HFF-Myc (cell line): Measurements from ENCODE around the gene CCDC97.

Experiments used
- DNase-seq: peaks from one replicate; pipeline ENCODE4 v3.0.0-alpha.2; 2011; ENCODE audit warnings: low read depth; ENCODE audit errors: extremely low read depth
- H3K4me3 ChIP-seq: replicated peaks from 2 replicates; pipeline ENCODE4 v1.5.1; 2011; ENCODE audit warnings: low read depth, mild to moderate bottlenecking, control low read depth, low read length
- TF ChIP-seq, protein P1 (sequence below): IDR thresholded peaks from 2 replicates; pipeline ENCODE4 v1.5.1; 2012; ENCODE audit warnings: mild to moderate bottlenecking, low read depth, low read length, control low read depth; ENCODE audit errors: missing control alignments

The CCDC97 gene

DNA sequence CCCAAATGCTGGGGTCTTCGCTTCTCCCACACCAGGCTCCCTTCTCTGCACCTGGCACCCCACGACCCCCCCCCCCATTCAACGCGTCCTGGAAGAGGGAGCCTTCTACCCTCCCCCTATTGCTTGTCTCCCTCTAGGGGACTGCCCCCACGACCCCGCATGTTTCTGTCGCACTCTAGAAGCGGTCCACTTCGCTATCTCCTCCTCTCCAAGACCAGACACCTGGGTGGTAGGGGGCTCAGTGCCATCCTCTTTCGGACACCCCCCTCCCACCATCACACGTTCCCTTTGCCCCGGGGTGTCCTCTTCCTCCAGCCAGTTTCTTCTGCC lies 42.3 kb downstream of the CCDC97 start:
- H3K4me3 ChIP-seq: peak overlapping the region; percentile 89
- TF ChIP-seq, protein P1, sequence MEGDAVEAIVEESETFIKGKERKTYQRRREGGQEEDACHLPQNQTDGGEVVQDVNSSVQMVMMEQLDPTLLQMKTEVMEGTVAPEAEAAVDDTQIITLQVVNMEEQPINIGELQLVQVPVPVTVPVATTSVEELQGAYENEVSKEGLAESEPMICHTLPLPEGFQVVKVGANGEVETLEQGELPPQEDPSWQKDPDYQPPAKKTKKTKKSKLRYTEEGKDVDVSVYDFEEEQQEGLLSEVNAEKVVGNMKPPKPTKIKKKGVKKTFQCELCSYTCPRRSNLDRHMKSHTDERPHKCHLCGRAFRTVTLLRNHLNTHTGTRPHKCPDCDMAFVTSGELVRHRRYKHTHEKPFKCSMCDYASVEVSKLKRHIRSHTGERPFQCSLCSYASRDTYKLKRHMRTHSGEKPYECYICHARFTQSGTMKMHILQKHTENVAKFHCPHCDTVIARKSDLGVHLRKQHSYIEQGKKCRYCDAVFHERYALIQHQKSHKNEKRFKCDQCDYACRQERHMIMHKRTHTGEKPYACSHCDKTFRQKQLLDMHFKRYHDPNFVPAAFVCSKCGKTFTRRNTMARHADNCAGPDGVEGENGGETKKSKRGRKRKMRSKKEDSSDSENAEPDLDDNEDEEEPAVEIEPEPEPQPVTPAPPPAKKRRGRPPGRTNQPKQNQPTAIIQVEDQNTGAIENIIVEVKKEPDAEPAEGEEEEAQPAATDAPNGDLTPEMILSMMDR: no peak
- DNase-seq: no peak

DNA sequence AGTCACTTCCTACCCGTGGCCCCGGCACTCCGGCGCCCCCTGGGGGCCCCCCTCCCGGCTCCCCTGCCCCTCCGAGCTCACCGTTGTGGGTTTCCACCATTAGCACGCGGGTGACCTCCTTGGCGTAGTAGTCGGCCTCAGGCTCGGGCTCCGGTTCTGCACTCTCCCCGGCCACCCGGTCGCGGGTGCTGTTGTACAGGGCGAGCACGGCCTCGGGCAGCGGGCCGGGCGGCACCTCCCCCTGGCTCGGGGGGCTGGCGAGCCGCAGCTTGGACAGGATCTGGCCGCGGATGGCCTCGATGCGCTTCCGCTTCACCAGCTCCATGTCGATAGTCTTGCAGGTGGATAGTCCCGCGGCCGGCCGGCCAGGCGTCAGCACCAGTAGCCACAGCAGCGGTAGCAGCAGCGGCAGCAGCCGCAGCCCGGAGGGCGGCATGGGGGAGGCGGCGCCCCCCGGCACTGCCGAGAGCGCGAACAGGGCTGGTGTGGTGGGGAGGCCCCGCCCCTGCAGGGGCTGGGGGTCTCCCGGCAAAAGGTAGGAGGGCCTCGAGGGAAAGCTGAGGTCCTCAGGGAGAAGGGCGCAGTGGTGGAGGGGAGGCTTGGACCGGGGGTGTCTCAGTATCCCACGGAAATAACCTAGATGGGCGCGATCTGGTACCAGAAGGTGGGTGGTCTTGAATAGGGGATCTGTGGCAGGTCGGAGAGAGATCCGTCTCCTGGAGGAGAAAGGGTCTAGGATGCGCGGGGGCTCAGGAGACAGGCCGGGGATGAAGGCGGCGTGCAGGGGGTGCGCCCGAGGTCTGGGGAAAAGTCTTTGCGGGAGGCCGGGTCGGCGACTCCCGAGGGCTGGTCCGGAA lies 42.9 kb downstream of the CCDC97 start:
- TF ChIP-seq, protein P1: peak; percentile 73
- peak overlapping the region; percentile 89 for H3K4me3 ChIP-seq
- no peak for DNase-seq

DNA sequence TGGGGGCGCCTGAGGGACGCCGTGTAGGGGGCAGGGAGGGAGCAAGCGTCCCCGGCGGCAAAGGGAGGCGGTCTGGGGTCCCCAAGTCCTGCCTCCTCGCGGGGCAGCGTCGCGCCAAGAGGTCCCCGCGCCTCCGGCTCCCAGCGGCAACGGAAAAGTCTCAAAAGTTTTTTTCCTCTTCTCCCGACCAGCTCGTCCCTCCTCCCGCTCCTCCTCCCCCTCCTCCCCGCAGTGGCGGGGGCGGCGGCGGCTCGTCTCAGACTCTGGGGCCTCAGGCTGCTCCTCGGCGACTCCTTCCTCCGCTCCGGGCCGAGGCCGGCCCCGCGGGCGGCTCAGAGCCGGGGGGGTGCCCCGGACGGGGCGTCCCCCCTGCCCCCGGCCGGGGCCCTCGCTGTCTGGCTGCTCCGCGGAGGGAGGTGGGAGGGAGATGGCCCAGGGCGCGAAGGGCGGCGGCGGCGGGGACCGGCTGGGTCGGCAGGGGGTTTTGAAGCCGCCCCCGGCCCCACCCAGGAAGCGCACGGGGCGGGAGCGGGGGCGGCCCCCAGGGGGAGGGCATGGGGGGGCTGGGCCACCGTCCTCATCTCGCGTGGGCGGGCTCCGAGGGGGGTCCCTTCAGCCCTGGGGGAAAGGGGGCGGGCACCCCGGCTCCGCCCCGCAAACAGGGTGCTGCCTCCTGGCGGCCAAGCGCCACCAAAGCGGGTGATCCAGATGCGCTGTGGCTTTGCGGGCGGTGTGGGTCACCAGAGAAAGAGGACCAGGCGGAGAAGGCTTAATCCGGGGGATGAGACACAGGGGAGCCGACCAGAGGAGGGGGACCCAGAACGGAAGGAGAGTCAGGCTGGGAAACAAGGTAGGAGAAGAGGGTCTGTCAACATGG lies 43.7 kb downstream of the CCDC97 start, which contains the start of gene TGFB1:
TSS of gene TGFB1 (minus strand) at position 457 of the 877 bp plus-strand sequence. CDS start 878 bp downstream, outside the sequence.
- peak within 1 kb of the TSS; percentile 89 for H3K4me3 ChIP-seq
- DNase-seq: no peak
- TF ChIP-seq, protein P1: peak; percentile 84

DNA sequence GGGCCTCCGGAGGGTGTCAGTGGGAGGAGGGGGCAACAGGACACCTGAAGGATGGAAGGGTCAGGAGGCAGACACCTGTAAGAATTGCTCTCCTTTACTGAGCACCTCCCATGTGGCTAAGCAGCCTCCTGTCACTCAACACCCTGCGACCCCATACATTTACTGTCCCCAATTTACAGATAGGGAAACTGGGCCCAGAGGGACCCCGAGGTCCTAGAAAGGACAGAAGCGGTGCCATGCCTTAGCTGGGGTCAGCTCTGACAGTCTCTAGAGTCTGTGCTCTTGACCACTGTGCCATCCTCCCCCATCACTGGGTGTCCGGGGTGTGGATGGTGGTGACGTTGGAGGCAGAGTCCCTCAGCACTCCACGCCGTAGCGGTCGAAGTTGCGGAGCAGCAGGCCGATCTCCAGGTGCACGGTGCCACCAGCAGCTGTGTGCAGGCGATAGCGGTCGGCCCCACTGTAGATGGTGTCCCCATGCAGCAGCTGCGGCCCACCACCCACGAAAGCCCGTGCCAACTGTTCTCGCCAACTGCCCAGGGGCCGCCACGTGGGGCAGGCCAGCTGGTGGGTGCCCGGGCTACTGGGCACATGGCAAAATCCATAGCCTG lies 44.5 kb downstream of the CCDC97 start:
- TF ChIP-seq, protein P1: no peak
- peak overlapping the region; percentile 89 for H3K4me3 ChIP-seq
- DNase-seq: no peak

DNA sequence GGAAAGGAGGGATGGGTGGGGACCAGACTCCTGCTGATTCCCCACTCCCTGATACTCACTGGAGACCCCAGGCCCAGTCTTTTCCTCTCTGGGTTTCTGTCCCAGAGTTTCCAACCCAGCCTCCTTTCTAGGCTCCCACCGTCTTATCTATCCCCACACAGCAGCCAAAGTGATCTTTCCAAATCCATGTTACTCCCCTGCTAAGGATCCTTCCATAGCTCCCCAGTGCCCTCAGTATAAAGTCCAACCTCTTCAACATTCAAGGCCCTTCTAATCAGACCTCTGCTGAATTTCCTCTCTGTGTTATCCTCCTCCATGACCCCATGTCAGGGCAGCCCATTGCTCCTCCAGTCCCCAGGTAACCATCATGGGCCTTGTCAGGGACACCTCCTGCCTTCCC lies 45.1 kb downstream of the CCDC97 start:
- TF ChIP-seq, protein P1: no peak
- no peak overlapping the region for H3K4me3 ChIP-seq
- DNase-seq: no peak

DNA sequence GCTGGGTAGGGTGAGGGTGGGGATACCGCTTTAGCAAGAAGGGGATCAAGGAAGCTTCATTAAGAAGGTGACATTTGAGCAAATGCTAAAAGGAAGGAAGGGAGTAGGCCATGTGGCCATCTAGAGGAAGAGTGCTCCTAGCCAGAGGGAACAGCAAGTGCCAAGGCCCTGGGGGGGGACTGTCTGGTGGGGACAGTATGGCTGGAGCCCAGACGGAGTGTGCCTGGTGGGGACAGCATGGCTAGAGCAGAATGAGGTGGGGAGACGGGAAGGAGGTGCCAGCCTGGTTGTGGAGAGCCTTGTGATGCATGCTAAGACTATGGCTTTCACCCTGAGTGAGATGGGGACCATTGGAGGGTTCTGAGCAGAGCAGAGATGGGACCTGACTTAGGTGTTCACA lies 45.8 kb downstream of the CCDC97 start:
- DNase-seq: no peak
- no peak overlapping the region for H3K4me3 ChIP-seq
- TF ChIP-seq, protein P1: no peak
